Kidney epithelial cell (primary cell): ENCODE measurements around the gene RPRML. TPM values are rescaled to one million over a fixed set of nuclear protein-coding genes. Genes with fewer than 3 reads are reported as not detected.
A peak's percentile ranks its signal among the peaks of the same experiment; 100 is the strongest.

ENCODE experiments used
- DNase-seq: peaks from one replicate; pipeline ENCODE4 v3.0.0-alpha.2; 2010; ENCODE audit warnings: low read depth
- H3K27me3 ChIP-seq: 2 replicates; pipeline ENCODE4 v1.6.0; 2011; ENCODE audit warnings: low read length; ENCODE audit not compliant: control insufficient read depth, insufficient read depth
- H3K36me3 ChIP-seq: 2 replicates; pipeline ENCODE4 v1.5.1; 2011; ENCODE audit warnings: low read length; ENCODE audit not compliant: control insufficient read depth, insufficient read depth
- H3K4me3 ChIP-seq: 2 replicates; pipeline ENCODE4 v1.5.1; 2011; ENCODE audit warnings: low read depth, mild to moderate bottlenecking, control low read depth, low read length
- total RNA-seq: library from RNA; depleted of rRNA; stranded (reverse); fragments of >200 nt; gene quantifications from 2 replicates; pipeline ENCODE4 v1.2.3, GENCODE V29; 2015
- TF ChIP-seq, protein P1 (sequence below): IDR thresholded peaks from 2 replicates; pipeline ENCODE4 v1.5.1; 2011; ENCODE audit warnings: mild to moderate bottlenecking, moderate library complexity, low read length, control low read depth, inconsistent platforms; ENCODE audit not compliant: insufficient read depth, poor library complexity, severe bottlenecking

The RPRML gene
- total RNA-seq, 1 donor from 2014 or later, result not detected

DNA sequence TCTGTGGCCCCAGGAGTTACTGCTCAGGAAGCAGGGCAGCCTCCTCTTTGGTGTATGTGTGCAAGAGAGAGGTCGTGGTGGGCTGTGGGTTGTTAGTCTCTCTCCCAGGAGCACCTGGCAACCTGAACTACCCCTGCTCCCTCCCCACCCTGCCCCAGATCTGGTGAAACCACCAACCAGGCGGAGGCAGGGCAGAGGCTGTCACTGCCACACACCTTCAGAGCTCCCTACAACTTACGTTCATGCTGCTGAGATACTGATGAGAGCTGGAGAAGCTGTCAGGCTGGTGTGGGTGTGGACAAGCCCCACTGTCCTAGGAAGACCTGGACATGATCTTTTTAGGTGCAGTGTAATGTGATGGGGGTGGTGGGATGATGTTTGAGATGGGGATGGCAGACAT, 31.8 kb downstream of the RPRML start:
- TF ChIP-seq, protein P1, sequence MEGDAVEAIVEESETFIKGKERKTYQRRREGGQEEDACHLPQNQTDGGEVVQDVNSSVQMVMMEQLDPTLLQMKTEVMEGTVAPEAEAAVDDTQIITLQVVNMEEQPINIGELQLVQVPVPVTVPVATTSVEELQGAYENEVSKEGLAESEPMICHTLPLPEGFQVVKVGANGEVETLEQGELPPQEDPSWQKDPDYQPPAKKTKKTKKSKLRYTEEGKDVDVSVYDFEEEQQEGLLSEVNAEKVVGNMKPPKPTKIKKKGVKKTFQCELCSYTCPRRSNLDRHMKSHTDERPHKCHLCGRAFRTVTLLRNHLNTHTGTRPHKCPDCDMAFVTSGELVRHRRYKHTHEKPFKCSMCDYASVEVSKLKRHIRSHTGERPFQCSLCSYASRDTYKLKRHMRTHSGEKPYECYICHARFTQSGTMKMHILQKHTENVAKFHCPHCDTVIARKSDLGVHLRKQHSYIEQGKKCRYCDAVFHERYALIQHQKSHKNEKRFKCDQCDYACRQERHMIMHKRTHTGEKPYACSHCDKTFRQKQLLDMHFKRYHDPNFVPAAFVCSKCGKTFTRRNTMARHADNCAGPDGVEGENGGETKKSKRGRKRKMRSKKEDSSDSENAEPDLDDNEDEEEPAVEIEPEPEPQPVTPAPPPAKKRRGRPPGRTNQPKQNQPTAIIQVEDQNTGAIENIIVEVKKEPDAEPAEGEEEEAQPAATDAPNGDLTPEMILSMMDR, result no peak
- no peaks in the 10 kb centered on the region for H3K36me3 ChIP-seq
- no peak overlapping the region for H3K4me3 ChIP-seq
- no peak for DNase-seq
- peaks cover 27% of the 10 kb centered on the region for H3K27me3 ChIP-seq

DNA sequence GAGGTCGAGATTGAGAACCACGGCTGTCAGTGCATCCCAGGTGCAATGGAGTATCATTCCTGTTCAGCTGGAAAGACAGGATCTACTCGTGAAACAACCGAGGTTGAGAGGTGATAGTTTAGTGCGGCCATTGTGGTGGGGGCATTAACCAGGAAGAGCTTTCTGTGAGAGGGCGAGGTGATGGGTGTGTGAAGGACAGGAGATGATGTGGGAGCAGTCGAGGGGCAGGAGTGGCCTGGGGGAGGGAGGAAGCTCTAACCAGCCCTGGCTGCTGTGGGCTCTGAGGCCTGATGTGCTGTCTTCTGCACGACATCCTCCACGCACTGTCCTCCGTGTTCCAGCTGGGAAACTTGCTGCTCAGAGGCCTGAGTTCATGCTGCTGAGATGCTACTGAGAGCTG, 34.1 kb downstream of the RPRML start:
- no peak for DNase-seq
- H3K4me3 ChIP-seq, result no peak overlapping the region
- TF ChIP-seq, protein P1, result no peak
- H3K36me3 ChIP-seq, result peaks cover 2% of the 10 kb centered on the region
- H3K27me3 ChIP-seq, result peaks cover 12% of the 10 kb centered on the region

DNA sequence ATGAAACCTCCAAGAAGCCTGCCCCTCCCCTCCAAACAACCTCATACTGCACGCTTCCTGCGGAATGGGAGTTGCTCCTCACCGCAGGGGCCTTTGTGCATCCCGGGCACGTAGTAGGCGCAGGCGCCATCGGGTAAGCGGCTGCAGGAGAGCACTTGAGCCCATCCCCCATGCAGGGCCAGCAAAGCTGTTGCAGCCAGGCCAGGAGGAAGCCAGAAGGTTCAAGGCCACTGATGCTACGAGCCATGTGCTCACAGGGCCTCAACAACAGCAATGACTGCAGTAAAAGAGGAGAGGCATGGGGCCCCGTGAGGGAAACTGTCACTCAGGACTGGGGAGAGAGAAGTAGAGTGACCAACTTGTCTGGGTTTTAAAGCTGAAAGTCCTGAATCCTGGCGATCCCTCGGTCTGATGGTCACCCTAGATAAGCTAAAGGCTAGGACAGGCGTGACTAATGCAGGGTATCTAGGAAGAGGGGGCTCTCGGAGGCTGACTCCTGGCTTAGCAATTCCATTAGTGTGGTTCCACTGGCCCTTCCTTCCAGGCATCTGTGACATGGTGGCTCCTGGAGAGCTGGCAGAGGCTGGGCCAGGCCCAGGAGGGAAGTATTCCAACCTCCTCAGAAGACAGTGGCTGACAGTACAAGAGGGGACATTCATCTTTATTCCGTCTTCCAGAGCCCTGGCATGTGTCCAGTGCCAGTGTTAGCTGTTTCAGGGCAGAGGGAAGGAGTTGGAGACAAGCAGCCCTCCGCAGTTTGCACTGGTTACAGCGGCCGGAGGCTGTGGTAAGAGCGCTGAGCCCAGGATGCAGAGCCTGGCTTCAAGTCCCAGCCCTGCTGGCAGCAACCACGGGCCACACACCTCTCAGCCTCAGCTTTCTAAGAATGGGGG, 35.3 kb downstream of the RPRML start:
- TF ChIP-seq, protein P1, result no peak
- H3K4me3 ChIP-seq, result no peak overlapping the region
- H3K27me3 ChIP-seq, result peaks cover 5% of the 10 kb centered on the region
- H3K36me3 ChIP-seq, result peaks cover 2% of the 10 kb centered on the region
- no peak for DNase-seq

DNA sequence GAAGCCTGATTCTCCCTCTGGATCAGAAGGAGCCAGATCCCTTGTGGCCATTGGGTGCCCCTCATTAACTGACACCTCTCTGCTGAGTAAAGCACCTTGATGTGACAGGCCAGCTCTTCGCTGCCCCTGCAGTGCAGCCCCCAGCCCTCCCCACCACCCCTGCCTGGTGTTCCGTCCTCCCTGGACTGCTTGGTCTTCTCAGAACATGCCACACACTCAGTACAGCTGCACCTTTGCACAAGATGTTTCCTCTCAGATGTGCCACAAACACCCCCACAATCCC, 35.9 kb downstream of the RPRML start:
- DNase-seq, result no peak
- peaks cover 5% of the 10 kb centered on the region for H3K27me3 ChIP-seq
- peaks cover 2% of the 10 kb centered on the region for H3K36me3 ChIP-seq
- TF ChIP-seq, protein P1, result no peak
- no peak overlapping the region for H3K4me3 ChIP-seq

DNA sequence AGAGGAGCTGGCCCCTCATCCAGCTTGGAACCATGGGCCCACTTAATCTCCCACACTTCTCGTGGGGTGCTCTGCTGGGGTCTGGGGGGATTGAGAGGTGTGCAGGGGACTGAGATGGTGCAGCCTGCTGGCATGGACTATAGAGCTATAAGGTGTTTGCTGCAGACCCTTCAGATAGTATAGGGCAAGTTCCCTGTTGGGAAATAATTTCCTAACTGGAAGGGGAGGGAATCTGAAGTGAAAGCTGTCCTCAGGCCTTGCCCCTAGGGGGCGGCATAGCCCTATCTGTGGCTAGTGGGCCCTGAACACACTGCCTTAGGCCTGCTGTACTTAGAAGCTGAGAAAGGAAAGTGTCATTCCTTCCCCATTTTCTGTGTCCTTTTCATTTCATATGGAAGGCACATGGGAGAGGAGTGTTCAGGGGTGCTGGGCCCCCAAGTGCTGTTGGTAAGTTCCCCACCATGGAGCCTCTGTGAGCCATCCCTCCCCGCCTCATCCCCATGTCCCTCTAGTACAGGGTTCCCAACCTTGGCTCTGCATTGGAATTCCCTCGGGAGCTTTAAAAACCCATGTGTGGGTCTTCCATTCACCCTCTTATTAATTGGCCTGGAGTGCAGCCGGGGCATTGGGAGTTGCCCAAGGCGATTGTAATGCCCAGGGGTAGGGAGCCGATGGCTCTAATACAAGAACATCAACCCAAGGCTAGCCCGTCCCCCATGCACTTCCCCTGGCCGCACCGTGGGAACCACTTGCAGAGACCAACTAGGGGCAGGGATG, 36.4 kb downstream of the RPRML start:
- Histone ChIP-seq H3K4me3 (no peak overlapping the region), H3K36me3 (peaks cover 2% of the 10 kb centered on the region), H3K27me3 (peaks cover 5% of the 10 kb centered on the region)
- TF ChIP-seq, protein P1, result peak; percentile 95
- DNase-seq, result no peak
